ENCODE measurements around the gene MTUS2. TPM values are rescaled to one million over a fixed set of nuclear protein-coding genes. Genes with fewer than 3 reads are reported as not detected.

MTUS2 gene
- total RNA-seq, 1 donor from 2014 or later, result 0.06 TPM

DNA sequence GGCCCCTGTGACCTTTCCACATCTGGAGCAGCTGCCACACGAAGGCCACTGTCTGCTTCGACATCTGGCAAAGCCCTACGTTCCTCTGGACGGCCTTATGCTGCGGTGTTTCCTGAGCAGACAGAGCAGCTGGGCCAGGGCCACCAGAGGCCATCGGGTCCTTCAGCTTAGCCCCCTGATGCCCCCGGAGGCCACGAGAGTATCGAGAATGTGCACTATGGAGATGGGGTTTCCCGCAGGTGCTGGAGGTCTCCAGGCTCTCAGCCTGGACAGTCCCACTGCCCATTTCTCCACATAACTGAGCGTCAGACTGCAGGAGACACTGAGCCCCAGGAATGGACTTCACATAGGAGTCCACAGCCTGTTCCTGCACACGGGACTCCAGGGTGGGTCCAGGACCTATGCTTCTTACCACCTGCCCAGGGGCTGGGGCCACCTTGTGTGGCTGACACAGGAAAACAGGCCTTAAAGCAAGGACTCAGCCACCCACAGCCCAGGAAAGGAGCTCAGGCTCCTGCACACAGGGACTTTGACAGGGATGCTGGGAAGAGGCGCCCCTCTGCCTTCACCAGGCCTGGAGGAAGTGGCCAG is 694.7 kb downstream of the MTUS2 start:
- DNase-seq (ENCODE audit: extremely low read depth, low read depth, low spot score), result no peak

DNA sequence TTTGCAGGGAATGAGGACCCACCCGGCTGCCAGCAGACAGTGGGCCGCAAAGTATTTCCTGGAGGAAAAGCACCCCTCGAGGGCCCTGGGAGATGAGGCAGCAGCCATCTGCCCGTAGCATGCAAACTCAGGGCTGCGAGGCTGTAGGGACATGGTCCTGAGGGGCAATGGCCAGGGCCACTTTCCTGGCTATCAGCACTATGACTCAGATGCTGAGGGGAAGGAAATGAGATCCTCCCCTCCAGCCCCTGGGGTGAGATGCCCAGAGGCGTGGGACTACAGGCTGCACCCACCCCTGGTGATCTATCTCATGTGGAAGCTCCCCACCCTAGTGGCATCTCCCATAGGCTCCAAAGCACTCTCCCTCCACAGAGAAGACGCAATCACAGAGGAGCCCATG is 695.2 kb downstream of the MTUS2 start:
- DNase-seq (ENCODE audit: extremely low read depth, low read depth, low spot score), result no peak

DNA sequence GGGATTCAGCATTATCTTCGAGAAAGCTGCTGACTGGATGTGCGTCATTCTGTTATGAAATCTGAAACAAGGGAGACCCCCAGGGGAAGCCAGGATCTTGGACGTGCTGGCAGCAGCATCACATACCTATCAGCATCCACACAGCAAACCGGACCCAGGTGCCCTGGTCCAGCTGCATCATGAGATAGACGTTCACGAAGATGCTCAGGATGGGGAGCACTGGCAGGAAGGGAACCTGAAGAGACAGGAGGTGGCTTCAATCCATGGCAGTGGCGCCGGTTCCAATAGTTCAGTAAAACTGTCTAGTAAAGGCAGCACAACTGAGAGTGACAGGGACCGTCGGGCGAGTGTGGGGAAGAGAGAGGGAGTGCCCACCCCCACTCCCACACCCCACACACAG is 695.9 kb downstream of the MTUS2 start:
- DNase-seq (ENCODE audit: extremely low read depth, low read depth, low spot score), result no peak

DNA sequence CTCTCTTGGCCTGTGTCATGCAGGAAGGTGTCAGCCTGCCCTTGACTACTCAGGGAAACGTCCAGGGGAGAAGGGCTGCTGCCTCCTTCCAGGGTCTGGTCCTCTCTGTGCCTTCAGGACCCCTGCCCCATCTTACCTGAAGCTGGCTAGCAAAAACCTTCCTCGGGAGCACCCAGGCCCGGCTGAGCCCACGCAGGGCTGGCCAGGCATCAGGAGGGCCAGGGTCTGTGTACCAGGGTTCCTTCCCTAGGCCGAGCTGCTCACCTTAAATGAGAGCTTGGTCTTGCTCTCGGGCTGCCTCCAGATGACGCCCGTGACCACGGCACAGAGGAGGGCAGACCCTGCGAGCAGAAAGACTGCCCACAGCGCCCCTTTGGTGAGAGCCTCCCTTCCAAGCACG is 696.7 kb downstream of the MTUS2 start:
- DNase-seq (ENCODE audit: extremely low read depth, low read depth, low spot score), result no peak

DNA sequence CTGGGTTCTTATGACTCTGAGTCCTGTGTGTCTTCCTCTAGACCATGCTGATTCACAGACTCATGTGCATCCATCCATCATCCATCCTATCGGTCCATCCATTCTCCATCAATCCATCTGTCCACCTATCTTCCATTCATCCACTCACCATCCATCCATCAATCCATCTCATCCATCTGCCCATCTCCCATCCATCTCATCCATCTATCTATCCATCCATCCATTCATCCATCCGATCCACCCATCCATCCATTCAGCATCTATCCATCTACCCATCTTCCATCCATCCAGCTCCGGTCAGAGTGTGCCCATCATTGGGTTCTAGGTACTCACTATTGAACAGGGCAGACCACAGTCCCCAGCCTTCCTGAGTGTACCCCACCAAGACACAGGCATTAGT is 699.8 kb downstream of the MTUS2 start:
- DNase-seq (ENCODE audit: extremely low read depth, low read depth, low spot score), result no peak

DNA sequence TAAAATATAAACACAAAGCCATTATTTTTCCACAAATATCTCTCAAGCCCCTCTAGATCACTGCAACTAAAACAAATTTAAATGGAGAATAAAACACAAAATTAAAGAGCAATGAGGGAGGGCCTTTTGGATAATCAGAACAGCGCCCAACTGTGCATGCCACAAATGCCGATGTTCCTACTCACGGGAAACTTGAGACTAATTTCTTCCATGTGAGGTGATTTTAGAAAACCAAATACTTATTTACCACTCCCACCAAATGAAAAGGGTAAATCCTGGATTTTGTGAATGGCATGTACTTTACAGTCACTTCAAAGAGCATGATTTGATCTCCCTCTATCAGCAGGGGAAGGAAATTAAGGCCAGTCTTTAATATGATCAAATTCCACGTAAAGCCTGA is 700.5 kb downstream of the MTUS2 start:
- no peak for DNase-seq (ENCODE audit: extremely low read depth, low read depth, low spot score)

DNA sequence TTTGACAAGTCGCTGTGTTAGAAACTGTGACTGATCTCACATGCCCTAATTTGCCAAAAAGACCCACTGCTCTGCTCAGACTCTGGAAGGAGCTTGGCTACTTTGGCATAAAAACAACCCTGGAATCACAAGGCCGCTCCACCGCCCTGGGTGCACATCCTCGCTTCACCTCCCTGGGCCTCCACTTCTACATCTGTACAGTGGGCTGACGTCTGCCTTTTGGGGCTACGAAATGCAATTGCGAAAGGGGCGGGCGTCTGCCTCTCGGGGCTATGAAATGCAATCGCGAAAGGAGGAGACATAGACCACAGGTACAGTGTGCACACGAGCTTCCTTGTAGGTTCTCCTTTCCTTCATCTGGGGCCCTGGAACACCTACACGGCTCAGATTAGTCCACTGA is 701.2 kb downstream of the MTUS2 start:
- DNase-seq (ENCODE audit: extremely low read depth, low read depth, low spot score), result no peak

DNA sequence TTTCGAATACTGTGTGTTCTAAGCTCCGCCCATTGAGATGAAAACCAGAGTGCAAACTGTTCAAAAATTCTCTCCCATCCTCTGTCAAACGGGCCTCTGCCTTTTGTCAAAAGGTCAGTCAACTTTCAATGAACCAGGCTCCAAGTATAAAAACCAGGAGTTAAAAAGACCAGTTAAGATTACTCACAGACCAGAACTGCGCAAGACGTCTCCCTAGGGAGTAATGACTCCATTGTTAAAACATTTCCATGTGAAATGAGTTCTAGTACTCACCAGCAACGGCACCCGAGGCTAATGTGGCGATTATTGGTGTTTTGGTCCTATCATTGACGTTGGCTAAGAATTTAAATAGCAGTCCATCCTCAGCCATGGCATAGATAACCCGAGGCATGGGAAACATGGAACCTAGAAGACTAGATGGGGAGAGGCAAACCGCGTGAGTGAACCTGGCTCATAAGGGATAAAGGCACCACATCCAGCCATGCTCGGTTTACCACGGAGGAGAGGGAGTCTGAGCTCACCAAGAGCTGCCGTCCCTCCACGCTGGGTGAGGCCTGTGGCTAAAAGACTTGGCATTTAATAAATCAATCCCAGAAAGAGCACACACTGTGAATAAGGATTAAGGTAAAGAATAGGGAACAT is 702.0 kb downstream of the MTUS2 start:
- no peak for DNase-seq (ENCODE audit: extremely low read depth, low read depth, low spot score)

DNA sequence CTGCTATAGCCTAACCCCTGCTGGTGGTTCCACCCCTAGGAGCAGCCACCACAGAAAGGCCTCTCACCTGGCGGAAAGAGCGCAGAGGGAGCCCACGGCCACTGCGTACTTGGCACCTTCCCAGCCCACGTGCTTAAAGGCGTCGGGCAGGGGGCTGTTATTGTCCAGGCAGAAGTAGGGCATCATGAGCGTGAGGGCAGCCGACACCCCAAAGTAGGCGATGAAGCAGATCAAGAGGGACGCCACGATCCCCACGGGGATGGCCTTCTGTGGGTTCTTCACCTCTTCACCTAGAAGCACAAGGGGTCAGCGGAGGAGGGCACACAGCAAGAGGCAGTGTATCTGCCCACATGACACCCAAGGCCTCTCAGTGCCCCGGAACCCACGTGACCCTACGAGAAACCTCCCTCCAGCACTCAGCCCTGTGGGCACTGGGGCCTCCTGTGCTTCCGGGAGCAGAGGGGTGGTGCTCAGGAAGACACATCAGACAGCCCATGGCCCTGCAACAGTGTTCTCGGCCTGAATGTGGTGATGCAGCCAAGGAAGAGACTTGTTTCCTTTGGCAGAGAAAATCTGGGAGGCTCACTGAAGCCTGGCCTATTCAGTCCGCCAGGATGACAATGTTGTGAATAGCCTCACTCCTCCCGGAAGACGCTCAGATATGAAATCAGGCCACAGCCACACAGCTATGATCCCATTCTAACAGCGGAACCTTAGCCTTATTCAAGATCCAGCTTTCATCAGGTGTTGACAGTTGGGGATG is 703.2 kb downstream of the MTUS2 start:
- no peak for DNase-seq (ENCODE audit: extremely low read depth, low read depth, low spot score)

DNA sequence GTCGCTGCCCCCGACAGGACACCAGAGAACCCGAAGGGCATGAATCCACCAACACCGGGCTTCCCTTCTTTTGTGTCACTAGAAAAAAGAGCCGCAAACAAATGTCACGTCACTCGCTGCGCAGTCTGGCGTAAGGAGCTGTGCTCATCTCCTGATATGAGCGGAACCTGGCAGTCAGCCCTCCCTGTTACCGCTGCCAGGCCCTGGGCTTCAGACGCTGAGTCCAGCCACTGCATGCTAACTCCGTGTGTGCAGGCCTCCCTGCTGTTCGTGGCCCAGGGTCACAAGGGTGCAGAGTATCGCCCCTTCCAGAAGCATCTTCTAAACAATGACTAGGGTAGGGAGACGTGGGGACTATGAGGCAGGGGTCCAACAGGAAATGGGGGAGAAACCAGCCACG is 704.0 kb downstream of the MTUS2 start:
- no peak for DNase-seq (ENCODE audit: extremely low read depth, low read depth, low spot score)

DNA sequence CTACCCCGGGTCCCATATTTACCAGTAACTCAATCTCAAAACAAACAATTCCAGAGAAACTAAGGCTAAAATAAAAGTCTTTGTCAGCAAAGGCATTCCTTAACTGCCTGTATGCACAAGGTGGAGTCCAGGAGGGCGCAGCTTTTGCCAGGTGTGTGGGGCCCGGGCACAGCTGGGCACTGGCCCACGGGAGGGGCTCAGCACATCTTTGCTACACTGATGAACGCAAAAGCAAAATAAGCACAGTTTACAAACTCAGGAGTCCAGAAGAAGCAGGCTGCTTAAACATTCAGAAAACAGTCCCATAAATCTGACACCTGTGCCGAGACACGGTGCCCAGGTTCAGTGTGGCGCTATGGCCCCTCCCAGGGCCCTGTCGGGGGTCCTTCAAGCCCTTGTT is 704.5 kb downstream of the MTUS2 start:
- DNase-seq (ENCODE audit: extremely low read depth, low read depth, low spot score), result no peak

DNA sequence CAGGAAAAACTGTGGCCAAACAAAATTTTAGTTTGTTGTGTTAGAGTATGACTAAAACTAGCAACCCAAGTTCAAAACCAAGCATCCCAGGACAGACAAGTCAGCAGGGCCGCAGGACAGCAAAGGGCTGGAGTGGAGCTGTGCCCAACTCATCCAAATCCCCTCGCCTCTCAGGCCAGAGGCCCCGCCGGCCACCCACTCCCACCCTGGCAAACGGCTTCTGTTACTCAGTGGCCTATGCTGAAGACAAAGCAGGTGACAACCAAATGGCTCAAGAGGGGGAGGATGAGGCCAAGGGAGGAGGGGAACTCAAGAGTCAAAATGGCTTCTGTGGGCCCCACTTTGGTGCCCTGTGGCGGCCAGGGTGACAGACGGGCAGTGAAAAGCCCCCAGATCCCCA is 705.6 kb downstream of the MTUS2 start:
- DNase-seq (ENCODE audit: extremely low read depth, low read depth, low spot score), result no peak

DNA sequence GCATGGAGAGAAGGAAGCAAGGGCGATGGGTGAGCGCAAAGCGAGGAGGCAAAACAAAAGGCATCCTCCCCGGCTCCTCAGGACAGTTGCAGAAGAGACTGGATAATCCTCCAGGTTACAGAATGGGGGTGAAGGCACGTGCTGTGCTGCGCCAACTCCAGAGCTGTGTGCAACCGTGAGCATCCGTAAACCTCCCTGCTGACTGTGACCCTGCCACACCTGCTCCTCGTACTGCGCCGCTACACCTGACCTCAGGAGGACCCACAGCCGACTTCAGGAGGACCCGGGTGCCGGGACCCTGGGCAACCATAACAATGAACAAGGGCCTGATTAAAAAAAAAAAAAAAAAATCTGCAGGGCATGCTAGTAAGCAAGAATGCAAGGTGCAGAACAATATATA is 706.6 kb downstream of the MTUS2 start:
- no peak for DNase-seq (ENCODE audit: extremely low read depth, low read depth, low spot score)

DNA sequence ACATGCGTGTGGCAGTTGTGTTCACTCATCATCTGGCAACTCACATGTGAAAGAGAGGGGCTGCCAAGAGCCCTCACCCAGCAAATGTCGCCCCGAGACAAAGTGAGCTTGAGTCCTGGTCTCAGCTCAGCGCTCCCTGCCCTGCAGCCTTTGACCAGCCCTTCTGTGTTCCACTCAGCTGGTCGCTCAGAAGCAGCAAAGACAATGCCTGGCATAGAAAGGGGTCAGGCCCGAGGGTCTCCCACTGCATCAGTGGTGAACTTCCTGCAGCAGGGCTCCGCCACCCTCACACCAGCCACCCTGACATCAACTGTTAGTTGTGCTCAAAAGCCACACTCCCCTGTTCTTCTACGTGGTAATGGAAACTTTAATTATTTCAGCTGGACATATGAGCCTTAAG is 707.4 kb downstream of the MTUS2 start:
- no peak for DNase-seq (ENCODE audit: extremely low read depth, low read depth, low spot score)

DNA sequence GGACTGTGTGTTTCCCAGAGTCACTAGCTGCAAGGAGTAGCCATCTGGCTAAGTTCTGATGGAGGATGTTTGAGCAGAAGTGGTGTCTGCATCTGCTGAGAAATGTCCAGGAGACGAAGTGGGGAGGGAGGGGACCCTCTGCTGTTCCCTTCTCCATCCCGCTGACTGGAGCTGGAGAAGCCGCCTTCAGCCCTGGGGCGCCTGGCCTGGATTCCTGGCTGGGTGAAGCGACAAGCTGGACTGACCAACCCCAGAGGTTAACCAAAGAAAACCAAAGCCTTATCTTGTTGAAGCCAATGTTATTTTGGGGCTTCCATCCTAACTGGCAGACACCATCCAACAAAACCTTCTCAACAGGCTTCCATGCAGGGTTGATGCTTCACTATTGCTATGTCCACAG is 707.8 kb downstream of the MTUS2 start:
- no peak for DNase-seq (ENCODE audit: extremely low read depth, low read depth, low spot score)

DNA sequence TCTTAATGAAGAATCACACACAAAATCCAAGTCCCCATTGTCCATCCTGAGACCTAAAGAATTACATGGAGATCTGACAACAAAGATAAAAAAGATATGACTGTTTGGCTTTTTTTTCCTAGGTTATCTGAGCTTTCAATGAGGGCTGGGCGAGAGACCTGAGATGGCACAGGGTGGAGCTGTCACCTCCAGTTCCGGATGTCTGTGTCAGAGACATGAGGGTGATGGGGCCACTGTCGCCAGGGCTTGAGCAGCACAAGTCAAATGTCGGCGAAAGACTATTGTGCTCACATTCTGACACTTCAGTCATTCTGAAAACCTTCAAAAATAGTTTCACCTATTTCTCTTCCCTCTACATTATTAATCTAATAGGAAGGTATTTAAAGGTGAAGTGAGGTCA is 709.6 kb downstream of the MTUS2 start:
- DNase-seq (ENCODE audit: extremely low read depth, low read depth, low spot score), result no peak

DNA sequence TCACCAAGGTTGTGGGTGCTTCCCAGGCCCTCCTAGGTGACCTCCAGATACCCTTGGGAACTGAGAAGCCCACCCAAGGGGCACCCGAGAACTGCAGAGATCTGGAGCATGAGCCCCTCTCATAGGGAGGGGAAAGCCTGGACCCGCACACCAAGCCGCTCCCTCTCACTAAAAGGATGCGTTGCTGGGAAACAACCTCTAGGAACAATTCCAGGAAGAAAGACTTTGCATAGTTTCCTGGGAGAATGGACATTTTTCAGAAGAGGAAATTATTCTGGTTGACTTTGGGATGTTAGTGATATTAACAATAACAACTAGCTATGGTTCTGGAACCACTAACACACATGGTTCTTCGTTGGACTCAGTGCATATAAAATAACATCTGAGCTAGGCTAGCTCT is 710.8 kb downstream of the MTUS2 start:
- no peak for DNase-seq (ENCODE audit: extremely low read depth, low read depth, low spot score)

DNA sequence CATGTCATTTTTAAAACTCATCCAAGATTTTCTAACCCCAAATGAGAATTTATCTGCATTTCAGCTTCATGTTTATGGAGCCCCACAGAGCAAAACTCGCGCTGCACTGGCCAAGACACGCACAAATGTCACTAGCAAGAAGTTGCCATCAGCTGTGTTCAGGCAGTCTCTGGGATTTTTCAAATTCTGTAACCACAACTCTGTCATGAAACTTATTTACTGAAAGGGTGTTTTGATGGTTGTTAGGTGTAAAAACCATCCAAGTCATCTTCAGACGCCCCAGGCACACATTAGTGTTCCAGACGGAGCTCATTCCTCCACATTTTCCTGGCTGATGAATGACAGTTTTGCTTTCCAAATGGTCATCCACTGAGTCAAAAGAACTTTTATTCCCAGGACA is 712.0 kb downstream of the MTUS2 start:
- no peak for DNase-seq (ENCODE audit: extremely low read depth, low read depth, low spot score)

DNA sequence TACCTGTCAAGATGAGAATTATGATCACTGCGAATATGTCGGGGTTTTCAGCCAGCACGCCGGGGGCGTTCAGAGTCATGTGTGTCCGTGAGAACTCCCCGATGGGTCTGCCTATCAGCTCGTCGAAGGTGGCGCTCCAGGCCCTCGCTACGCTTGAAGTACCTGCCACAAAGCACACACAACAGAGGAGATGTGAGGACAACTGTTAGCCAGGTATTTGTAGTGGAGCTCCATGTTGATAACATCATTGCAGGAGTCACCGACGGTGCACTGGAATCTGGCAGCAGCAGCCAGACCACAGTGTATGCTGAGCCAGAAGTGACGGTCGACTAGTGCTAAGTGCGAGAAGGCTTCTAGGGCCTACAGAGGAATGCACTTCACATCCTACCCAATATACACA is 712.7 kb downstream of the MTUS2 start:
- DNase-seq (ENCODE audit: extremely low read depth, low read depth, low spot score), result no peak

DNA sequence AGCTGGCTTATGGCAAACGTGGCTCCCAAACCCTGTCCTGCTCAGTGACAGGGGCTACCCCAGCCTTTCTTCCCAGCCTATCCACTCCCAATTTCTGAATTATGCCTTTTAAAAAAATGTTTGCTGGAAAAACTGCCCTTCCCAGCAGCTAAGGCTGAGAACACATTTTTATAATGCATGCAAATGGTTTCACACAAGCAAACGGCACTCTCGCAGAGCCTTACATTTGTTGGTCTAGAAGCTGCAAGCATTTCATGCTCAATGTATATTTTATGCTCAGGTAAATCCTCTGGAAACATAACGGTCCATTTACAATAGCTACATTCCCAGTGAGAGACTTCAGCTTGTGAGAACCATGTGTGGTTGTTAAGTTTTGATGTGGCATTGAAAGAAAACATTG is 713.9 kb downstream of the MTUS2 start:
- DNase-seq (ENCODE audit: extremely low read depth, low read depth, low spot score), result no peak

DNA sequence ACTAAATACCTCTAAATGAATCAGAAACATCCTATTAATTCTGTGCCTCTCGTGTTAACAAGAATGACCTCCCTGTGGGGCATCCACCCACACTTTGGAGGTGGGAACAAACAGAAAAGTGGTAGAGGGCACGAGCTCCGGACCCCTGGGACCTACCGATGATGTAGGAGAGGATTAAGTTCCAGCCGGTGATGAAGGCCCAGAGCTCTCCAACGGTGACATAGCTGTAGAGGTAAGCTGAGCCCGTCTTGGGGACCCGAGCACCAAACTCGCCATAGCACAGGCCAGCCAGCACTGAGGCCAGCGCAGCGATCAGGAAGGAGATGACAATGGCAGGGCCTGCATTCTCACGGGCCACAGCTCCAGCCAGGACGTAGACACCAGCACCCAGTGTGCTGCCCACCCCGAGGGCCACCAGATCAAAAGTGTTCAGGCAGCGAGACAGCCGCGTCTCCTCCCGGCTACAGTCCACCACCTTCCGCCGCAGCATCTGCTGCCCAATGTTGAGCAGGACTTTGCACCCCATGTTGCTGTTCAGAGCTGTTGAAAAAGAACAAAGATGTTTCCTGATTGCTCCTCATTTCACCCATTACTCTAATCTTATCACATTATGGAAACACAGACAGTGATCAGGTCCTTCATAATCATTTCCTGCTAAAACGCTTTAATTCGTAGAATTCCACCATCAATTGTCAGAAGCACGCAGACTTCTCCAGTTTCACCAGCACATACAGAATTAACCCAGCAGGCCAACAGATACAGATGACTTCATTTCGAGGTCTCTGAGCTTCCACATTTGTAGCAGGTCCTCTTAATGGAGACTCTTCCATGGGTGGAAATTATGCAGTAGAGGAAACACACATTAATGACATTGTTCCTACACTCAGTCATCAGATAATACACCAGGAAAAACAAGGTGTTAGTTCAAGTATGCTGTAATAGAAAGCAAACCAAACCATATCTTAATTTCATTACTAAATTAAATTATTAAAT is 715.8 kb downstream of the MTUS2 start:
- DNase-seq (ENCODE audit: extremely low read depth, low read depth, low spot score), result no peak
